Measurements from ENCODE around the gene SLC30A1.

The SLC30A1 gene

DNA sequence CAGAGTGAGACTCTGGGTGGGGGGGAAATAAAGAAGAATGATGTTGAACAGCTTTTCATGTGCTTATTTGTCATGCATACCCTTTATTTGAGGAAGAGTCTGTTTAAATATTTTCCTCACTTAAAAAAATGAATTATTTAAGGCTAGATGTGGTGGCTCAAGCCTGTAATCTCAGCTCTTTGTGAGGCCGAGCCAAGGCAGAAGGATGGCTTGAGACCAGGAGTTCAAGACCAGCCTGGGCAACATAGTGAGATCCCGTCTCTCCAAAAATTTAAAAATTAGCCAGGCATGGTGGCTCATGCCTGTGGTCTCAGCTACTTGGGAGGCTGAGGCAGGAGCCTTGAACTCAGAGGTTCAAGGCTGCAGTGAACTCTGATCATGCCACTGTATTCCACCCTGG is 25.4 kb downstream of the SLC30A1 start:
- ATAC-seq (ENCODE audit: low read depth), result no peak
- Histone ChIP-seq H3K4me3 (ENCODE audit: severe bottlenecking) (no peak overlapping the region), H3K27ac (ENCODE audit: poor library complexity, severe bottlenecking) (no peak overlapping the region), H3K9me3 (ENCODE audit: severe bottlenecking) (no peaks in the 10 kb centered on the region), H3K4me1 (ENCODE audit: insufficient read depth, poor library complexity, severe bottlenecking) (peaks cover 11% of the 10 kb centered on the region), H3K27me3 (ENCODE audit: insufficient read depth, poor library complexity, severe bottlenecking) (no peaks in the 10 kb centered on the region), H3K36me3 (ENCODE audit: low read depth) (no peaks in the 10 kb centered on the region)
- no peak for DNase-seq (ENCODE audit: low spot score)
- TF ChIP-seq, protein P1, sequence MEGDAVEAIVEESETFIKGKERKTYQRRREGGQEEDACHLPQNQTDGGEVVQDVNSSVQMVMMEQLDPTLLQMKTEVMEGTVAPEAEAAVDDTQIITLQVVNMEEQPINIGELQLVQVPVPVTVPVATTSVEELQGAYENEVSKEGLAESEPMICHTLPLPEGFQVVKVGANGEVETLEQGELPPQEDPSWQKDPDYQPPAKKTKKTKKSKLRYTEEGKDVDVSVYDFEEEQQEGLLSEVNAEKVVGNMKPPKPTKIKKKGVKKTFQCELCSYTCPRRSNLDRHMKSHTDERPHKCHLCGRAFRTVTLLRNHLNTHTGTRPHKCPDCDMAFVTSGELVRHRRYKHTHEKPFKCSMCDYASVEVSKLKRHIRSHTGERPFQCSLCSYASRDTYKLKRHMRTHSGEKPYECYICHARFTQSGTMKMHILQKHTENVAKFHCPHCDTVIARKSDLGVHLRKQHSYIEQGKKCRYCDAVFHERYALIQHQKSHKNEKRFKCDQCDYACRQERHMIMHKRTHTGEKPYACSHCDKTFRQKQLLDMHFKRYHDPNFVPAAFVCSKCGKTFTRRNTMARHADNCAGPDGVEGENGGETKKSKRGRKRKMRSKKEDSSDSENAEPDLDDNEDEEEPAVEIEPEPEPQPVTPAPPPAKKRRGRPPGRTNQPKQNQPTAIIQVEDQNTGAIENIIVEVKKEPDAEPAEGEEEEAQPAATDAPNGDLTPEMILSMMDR (IDR thresholded peaks at IDR 0.05; ENCODE audit: poor library complexity, severe bottlenecking), result no peak

DNA sequence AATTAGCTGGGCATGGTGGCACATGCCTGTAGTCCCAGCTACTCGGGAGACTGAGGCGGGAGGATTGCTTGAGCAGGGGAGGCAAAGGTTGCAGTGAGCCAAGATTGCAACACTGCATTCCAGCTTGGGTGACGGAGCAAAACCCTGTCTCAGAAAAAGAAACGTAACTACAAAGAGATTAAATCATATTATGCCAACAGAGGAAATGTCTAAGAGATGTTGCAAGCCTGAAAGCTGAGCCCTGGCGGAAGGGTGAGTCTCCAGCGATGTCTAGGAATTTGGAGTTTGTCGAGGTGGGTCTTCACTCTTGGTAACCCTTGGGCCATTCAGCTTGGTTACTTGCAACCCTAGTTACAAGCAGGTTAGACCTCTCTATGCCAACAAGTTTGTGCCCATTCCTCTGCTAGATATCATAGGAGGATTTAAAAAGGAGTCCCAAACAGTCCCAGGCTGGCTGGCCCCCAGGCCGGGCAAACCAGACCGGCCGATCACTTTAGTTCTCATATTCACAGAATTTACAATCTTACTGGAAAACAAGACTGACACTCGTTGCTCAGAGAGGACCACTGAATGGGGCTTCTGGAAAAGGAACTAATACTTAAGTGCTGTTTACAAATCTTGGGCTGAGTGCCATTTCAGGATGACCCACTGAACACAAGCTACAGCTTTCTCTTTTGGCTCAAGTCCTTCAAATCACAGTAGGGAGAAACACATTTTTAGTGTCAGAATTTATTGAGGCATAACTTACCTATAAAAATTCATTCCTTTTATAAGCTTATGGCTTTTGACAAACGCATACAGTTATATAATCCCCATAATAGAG is 27.1 kb downstream of the SLC30A1 start:
- peak overlapping the region; percentile 95 for H3K27ac ChIP-seq (ENCODE audit: poor library complexity, severe bottlenecking)
- no peaks in the 10 kb centered on the region for H3K27me3 ChIP-seq (ENCODE audit: insufficient read depth, poor library complexity, severe bottlenecking)
- no peak overlapping the region for H3K4me3 ChIP-seq (ENCODE audit: severe bottlenecking)
- peaks cover 11% of the 10 kb centered on the region for H3K4me1 ChIP-seq (ENCODE audit: insufficient read depth, poor library complexity, severe bottlenecking)
- no peaks in the 10 kb centered on the region for H3K36me3 ChIP-seq (ENCODE audit: low read depth)
- no peaks in the 10 kb centered on the region for H3K9me3 ChIP-seq (ENCODE audit: severe bottlenecking)
- TF ChIP-seq, protein P1 (IDR thresholded peaks at IDR 0.05; ENCODE audit: poor library complexity, severe bottlenecking), result no peak
- DNase-seq (ENCODE audit: low spot score) (peak; percentile 54), ATAC-seq (ENCODE audit: low read depth) (peak; percentile 96)

DNA sequence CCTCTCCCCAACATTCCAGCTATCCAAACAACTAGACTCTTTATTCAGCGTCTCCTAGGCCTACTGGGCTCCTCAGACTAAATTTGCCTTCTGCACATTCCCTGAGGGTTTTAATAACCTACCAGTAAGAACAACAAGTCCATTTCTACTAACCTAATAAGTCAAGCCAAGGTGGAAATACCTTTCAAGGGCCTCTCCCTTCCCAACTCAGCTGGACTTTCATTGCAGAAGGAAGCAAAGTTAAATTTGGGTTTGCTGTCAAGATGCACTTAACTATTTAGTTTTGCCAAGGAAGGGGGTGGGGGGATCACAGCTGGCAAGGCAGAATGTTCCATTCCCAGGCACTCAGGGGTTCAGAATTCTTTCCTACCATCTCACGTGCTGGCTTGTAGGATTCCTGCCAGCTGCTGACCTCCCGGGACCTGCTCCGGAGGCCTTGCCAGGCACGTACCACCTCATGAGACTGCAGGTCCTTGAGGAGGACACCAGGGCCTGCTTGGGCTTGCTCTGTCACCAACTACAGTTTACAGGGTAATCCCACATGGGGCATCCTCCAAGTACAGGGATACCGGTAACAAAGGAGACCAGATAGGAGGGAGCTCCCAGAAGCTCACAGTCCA is 29.8 kb downstream of the SLC30A1 start:
- H3K36me3 ChIP-seq (ENCODE audit: low read depth), result no peaks in the 10 kb centered on the region
- H3K4me1 ChIP-seq (ENCODE audit: insufficient read depth, poor library complexity, severe bottlenecking), result peaks cover 11% of the 10 kb centered on the region
- TF ChIP-seq, protein P1 (IDR thresholded peaks at IDR 0.05; ENCODE audit: poor library complexity, severe bottlenecking), result no peak
- ATAC-seq (ENCODE audit: low read depth) (no peak), DNase-seq (ENCODE audit: low spot score) (no peak)
- H3K27ac ChIP-seq (ENCODE audit: poor library complexity, severe bottlenecking), result no peak overlapping the region
- no peaks in the 10 kb centered on the region for H3K27me3 ChIP-seq (ENCODE audit: insufficient read depth, poor library complexity, severe bottlenecking)
- H3K9me3 ChIP-seq (ENCODE audit: severe bottlenecking), result no peaks in the 10 kb centered on the region
- no peak overlapping the region for H3K4me3 ChIP-seq (ENCODE audit: severe bottlenecking)

DNA sequence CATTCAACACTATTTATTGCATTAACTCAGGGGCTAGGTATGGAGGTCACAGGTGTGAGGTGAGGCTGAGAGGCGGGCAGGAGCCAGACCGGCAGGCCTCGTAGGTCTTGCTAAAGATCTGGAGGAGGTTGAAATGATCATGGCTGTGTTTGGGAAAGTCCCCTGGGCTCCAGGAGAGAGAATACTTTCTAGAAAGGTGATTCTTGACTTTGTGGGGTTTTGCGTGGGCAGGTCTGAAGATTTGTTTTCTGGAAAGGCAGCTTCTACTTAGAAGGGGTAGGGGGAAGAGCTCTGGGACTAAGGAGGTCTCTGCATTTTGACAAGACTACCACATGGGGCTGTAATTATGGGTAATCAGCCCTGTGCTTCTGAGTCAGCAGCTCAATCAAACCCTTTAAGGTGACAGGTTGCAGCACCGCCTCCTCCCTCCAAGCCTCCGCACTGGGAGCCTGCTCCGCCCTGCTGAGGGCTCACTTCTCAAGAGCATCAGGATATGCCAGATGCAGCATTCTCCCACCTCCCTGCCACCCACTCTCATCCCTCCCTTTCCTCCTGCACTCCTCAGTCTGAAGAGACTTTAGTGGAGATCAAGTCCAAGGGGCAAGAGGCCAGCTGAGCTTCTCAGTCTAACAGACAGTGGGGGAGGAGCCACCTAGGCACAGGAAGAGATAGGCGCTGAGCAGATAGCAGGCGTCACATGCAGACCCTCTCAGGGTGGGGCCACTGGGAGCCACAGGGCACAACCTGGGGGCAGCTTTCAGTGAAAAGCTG is 30.5 kb downstream of the SLC30A1 start:
- H3K4me1 ChIP-seq (ENCODE audit: insufficient read depth, poor library complexity, severe bottlenecking), result peaks cover 11% of the 10 kb centered on the region
- DNase-seq (ENCODE audit: low spot score), result no peak
- no peak for ATAC-seq (ENCODE audit: low read depth)

More for the DNA sequence above, 30.5 kb downstream of the SLC30A1 start:
- H3K36me3 ChIP-seq (ENCODE audit: low read depth), result no peaks in the 10 kb centered on the region
- no peak overlapping the region for H3K27ac ChIP-seq (ENCODE audit: poor library complexity, severe bottlenecking)
- no peak overlapping the region for H3K4me3 ChIP-seq (ENCODE audit: severe bottlenecking)
- H3K27me3 ChIP-seq (ENCODE audit: insufficient read depth, poor library complexity, severe bottlenecking), result no peaks in the 10 kb centered on the region
- H3K9me3 ChIP-seq (ENCODE audit: severe bottlenecking), result no peaks in the 10 kb centered on the region
- TF ChIP-seq, protein P1 (IDR thresholded peaks at IDR 0.05; ENCODE audit: poor library complexity, severe bottlenecking), result no peak
